IMR-90 (cell line): ENCODE results near the gene ADGRA3. TPM values are rescaled to one million over a fixed set of nuclear protein-coding genes. Genes with fewer than 3 reads are reported as not detected.

ENCODE experiments used
- ATAC-seq: fragments of 200-7000 bp; cut with Tn5 transposase; 2 replicates; pipeline ENCODE4 v1.9.1; 2020; ENCODE audit warnings: low read depth, mild to moderate bottlenecking, moderate library complexity
- BruUV-seq: library from RNA; stranded (reverse); fragments of 400-500 nt; replicated peaks from 2 replicates; lab custom pipeline; 2021; lab: Mats Ljungman, UMichigan
- CTCF ChIA-PET: fragments of 300-600 bp; formaldehyde crosslinking; extraction: SDS; loops from one replicate; lab custom pipeline; 2021; ENCODE audit warnings: antibody characterized with exemption; lab: Yijun Ruan, JAX
- POLR2A ChIA-PET: fragments of 300-600 bp; sonication (Branson Sonifier 250); formaldehyde crosslinking; loops from one replicate; lab custom pipeline; 2022; ENCODE audit warnings: antibody characterized with exemption; ENCODE audit not compliant: unreplicated experiment; lab: Charles Lee
- DNase-seq: peaks from one replicate; pipeline ENCODE4 v3.0.0; 2013
- H2AFZ ChIP-seq: replicated peaks from 2 replicates; pipeline ENCODE3; 2013; ENCODE audit warnings: low read length, mild to moderate bottlenecking; ENCODE audit not compliant: poor library complexity
- H2AK5ac ChIP-seq: 2 replicates; pipeline ENCODE4 v1.6.1; 2013; ENCODE audit warnings: low read depth, low read length, inconsistent platforms
- H2AK9ac ChIP-seq: replicated peaks from 2 replicates; pipeline ENCODE3; 2013; ENCODE audit warnings: mild to moderate bottlenecking, low read depth, low read length, moderate library complexity; ENCODE audit not compliant: poor library complexity
- H2BK120ac ChIP-seq: 2 replicates; pipeline ENCODE4 v1.6.1; 2013; ENCODE audit warnings: low read depth, low read length, inconsistent platforms
- H2BK15ac ChIP-seq: 3 replicates; pipeline ENCODE4 v1.6.1; 2013; ENCODE audit warnings: low read depth, low read length, inconsistent platforms
- H2BK20ac ChIP-seq: 2 replicates; pipeline ENCODE4 v1.6.1; 2013; ENCODE audit warnings: low read depth, mild to moderate bottlenecking, inconsistent platforms, low read length, moderate library complexity
- H2BK5ac ChIP-seq: 2 replicates; pipeline ENCODE4 v1.6.1; 2013; ENCODE audit warnings: mild to moderate bottlenecking, low read depth, low read length, inconsistent platforms; ENCODE audit not compliant: poor library complexity, severe bottlenecking
- H3K14ac ChIP-seq: replicated peaks from 2 replicates; pipeline ENCODE4 v1.6.1; 2013; ENCODE audit warnings: low read depth, low read length, inconsistent platforms
- H3K18ac ChIP-seq: 2 replicates; pipeline ENCODE4 v1.6.1; 2013; ENCODE audit warnings: low read depth, low read length, control low read depth
- H3K23ac ChIP-seq: 2 replicates; pipeline ENCODE4 v1.6.1; 2013; ENCODE audit warnings: low read depth, low read length, inconsistent platforms
- H3K27ac ChIP-seq: 2 replicates; pipeline ENCODE4 v1.5.1; 2013; ENCODE audit warnings: mild to moderate bottlenecking, control low read depth, low read length; ENCODE audit not compliant: insufficient read depth
- H3K27me3 ChIP-seq: 2 replicates; pipeline ENCODE4 v1.6.1; 2013; ENCODE audit warnings: low read length; ENCODE audit not compliant: control insufficient read depth, insufficient read depth
- H3K36me3 ChIP-seq: 2 replicates; pipeline ENCODE4 v1.6.1; 2013; ENCODE audit warnings: low read length, mixed read lengths; ENCODE audit not compliant: control insufficient read depth, insufficient read depth
- H3K4ac ChIP-seq: 2 replicates; pipeline ENCODE4 v1.6.1; 2013; ENCODE audit warnings: low read depth, low read length, inconsistent platforms
- H3K4me1 ChIP-seq: 2 replicates; pipeline ENCODE4 v1.6.1; 2013; ENCODE audit warnings: low read length, mixed read lengths; ENCODE audit not compliant: control insufficient read depth, insufficient read depth
- H3K4me2 ChIP-seq: 2 replicates; pipeline ENCODE4 v1.6.1; 2013; ENCODE audit warnings: low read depth, mild to moderate bottlenecking, control low read depth, low read length, moderate library complexity
- H3K4me3 ChIP-seq: 2 replicates; pipeline ENCODE4 v1.5.1; 2013; ENCODE audit warnings: low read depth, mild to moderate bottlenecking, control low read depth, low read length, moderate library complexity; ENCODE audit not compliant: insufficient read depth
- H3K56ac ChIP-seq: 2 replicates; pipeline ENCODE4 v1.6.1; 2013; ENCODE audit warnings: low read length, inconsistent platforms; ENCODE audit not compliant: insufficient read depth; ENCODE audit errors: extremely low read depth
- H3K79me1 ChIP-seq, 2 experiments: 2 replicates each; pipeline ENCODE4 v1.6.1; 2013; ENCODE audit warnings: low read length in 2 of 2, inconsistent platforms in 1 of 2, low read depth in 1 of 2
- H3K9ac ChIP-seq: 2 replicates; pipeline ENCODE4 v1.6.1; 2013; ENCODE audit warnings: low read depth, low read length, control low read depth
- H3K9me1 ChIP-seq: 2 replicates; pipeline ENCODE4 v1.6.1; 2013; ENCODE audit warnings: low read length, inconsistent platforms; ENCODE audit not compliant: insufficient read depth
- H3K9me3 ChIP-seq: 2 replicates; pipeline ENCODE4 v1.6.1; 2013; ENCODE audit warnings: low read length; ENCODE audit not compliant: control insufficient read depth, insufficient read depth
- H4K20me1 ChIP-seq: 2 replicates; pipeline ENCODE4 v1.6.1; 2013; ENCODE audit warnings: low read length, inconsistent platforms; ENCODE audit not compliant: insufficient read depth
- H4K5ac ChIP-seq: 2 replicates; pipeline ENCODE4 v1.6.1; 2013; ENCODE audit warnings: mild to moderate bottlenecking, low read depth, low read length, control low read depth
- H4K8ac ChIP-seq, 2 experiments: 2 replicates each; pipeline ENCODE4 v1.6.1; 2013; ENCODE audit warnings: low read depth in 2 of 2, low read length in 2 of 2, control low read depth in 1 of 2, inconsistent platforms in 1 of 2
- H4K91ac ChIP-seq: 2 replicates; pipeline ENCODE4 v1.6.1; 2013; ENCODE audit warnings: low read depth, low read length, inconsistent platforms; ENCODE audit not compliant: insufficient read depth
- CEBPB ChIP-seq: IDR thresholded peaks from 2 replicates; pipeline ENCODE4 v1.6.1; 2012; ENCODE audit warnings: low read depth, low read length, improper control_type of control experiment
- CHD1 ChIP-seq: IDR thresholded peaks from 2 replicates; pipeline ENCODE4 v1.6.1; 2012; ENCODE audit warnings: low read depth, low read length, improper control_type of control experiment
- FOS ChIP-seq: fragments of 150-350 bp; IDR thresholded peaks from 2 replicates; pipeline ENCODE4 v1.6.1; 2016; ENCODE audit warnings: low read depth, low read length
- MAFK ChIP-seq: IDR thresholded peaks from 2 replicates; pipeline ENCODE4 v1.6.1; 2012; ENCODE audit warnings: low read depth, low read length, improper control_type of control experiment
- MXI1 ChIP-seq: IDR thresholded peaks from 2 replicates; pipeline ENCODE4 v1.6.1; 2012; ENCODE audit warnings: low read depth, mild to moderate bottlenecking, low read length, moderate library complexity, borderline replicate concordance
- NFE2L2 ChIP-seq: fragments of 150-350 bp; IDR thresholded peaks from 2 replicates; pipeline ENCODE4 v1.6.1; 2016; ENCODE audit warnings: low read depth, mild to moderate bottlenecking, low read length
- POLR2A ChIP-seq: IDR thresholded peaks from 2 replicates; pipeline ENCODE4 v1.6.1; 2012; ENCODE audit warnings: mild to moderate bottlenecking, low read depth, low read length
- RAD21 ChIP-seq: IDR thresholded peaks from 2 replicates; pipeline ENCODE4 v1.6.1; 2012; ENCODE audit warnings: low read length, improper control_type of control experiment
- RFX5 ChIP-seq: IDR thresholded peaks from 2 replicates; pipeline ENCODE4 v1.8.0; 2012; ENCODE audit warnings: low read depth, mild to moderate bottlenecking, low read length, moderate library complexity
- SMC3 ChIP-seq: fragments of 150-350 bp; IDR thresholded peaks from 2 replicates; pipeline ENCODE4 v1.6.1; 2016; ENCODE audit warnings: low read depth, mild to moderate bottlenecking, antibody characterized with exemption, low read length, moderate library complexity
- WGBS, 2 experiments: methylation state at CpG; one replicate each; pipeline versions ENCODE4 v1.1.5 to v1.1.7; 2013; ENCODE audit warnings: missing lambda C conversion rate in 2 of 2; ENCODE audit not compliant: insufficient read length in 1 of 2; ENCODE audit errors: extremely low coverage in 2 of 2; 5-methylcytosine and 5-hydroxymethylcytosine counted together
- dilution Hi-C: fragments of 300-500 bp; cut with HindIII; formaldehyde crosslinking; loops from one replicate; pipeline ENCODE4 v1.14.3; 2018; ENCODE audit warnings: low sequenced_read_pairs; ENCODE audit not compliant: unreplicated experiment
- in situ Hi-C: fragments of 300-500 bp; cut with MboI; formaldehyde crosslinking; loops from 3 replicates; pipeline ENCODE4 v1.14.3; 2019; ENCODE audit warnings: low sequenced_read_pairs, inconsistent platforms, mixed read lengths
- intact Hi-C: fragments of 100-400 bp; cut with micrococcal nuclease; formaldehyde crosslinking; loops from 2 replicates; pipeline ENCODE4 v1.10.0; 2022
- polyA plus RNA-seq, 3 experiments: library from polyadenylated mRNA; depleted of rRNA; stranded (reverse); fragments of >200 nt; gene quantifications; 2 replicates each; pipeline ENCODE4 v1.2.3, GENCODE V29; 2012; ENCODE audit warnings: low replicate concordance in 1 of 3
- total RNA-seq: library from RNA; depleted of rRNA; stranded (reverse); fragments of >200 nt; gene quantifications from 2 replicates; pipeline ENCODE4 v1.2.3, GENCODE V29; 2012
- TF ChIP-seq, protein P1 (sequence below): fragments of 150-350 bp; IDR thresholded peaks from 2 replicates; pipeline ENCODE4 v1.6.1; 2016; ENCODE audit warnings: low read depth, mild to moderate bottlenecking, low read length, moderate library complexity, borderline replicate concordance
- TF ChIP-seq, protein P2 (sequence below): conservative IDR thresholded peaks from 2 replicates; pipeline ENCODE4 v1.5.1; 2012; ENCODE audit warnings: mild to moderate bottlenecking, low read depth, low read length, improper control_type of control experiment
- TF ChIP-seq, protein P3 (sequence below): fragments of 150-350 bp; IDR thresholded peaks from 2 replicates; pipeline ENCODE4 v1.6.1; 2017; ENCODE audit warnings: mild to moderate bottlenecking, antibody characterized with exemption, low read length, low read depth

The ADGRA3 gene
- total and polyA plus RNA-seq, 2 of the 4 experiments (the other 2 are of a cell fraction), result 20.1 to 28.0 TPM

DNA sequence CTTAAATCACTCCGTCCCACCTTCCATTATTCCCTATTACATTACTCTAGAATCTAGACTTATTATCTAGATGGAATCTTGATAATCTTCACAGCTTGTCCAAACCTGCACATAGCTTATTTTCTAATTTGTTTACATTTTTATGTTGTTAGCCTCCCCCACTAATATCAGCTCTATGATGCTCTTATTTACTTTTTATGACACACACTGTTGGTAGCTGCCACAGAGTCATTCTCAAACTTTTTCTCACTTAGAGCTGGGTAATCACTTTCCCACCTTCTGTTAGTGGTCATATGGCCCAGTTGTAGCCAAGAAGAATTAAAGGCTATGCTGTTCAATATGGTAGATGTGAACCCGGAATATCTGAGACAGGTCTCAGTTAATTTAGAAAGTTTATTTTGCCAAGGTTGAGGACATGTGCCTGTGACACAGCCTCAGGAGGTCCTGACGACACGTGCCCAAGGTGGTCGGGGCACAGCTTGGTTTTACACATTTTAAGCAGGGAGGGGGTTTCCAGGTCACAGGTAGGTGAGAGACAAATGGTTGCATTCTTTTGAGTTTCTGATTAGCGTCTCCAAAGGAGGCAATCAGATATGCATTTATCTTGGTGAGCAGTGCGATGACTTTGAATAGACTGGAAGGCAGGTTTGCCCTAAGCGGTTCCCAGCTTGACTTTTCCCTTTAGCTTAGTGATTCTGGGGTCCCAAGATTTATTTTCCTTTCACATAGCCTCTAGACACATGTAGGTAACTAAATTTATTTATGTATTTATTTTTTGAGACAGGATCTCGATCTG is 7.0 kb upstream of the ADGRA3 start (continued):
- no peak for TF ChIP-seq RFX5

DNA sequence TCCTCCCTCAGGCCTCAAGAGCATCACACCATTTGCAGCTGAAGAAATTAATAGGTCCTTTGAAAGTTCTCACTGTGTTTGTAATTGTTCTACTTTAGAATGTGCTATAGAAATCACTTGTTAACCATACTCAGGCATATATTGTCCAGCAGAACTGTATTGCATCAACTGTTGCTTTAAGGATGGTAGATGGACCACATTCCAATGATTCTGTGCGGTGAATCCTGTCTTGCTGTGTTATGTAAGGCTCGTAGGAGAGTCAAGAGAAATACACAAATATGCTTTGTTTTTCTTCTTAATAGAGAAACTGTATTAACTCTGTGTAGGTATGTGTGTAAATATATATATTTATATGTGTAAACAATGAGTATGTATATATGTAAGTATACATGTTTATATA is 6.3 kb upstream of the ADGRA3 start:
- no peaks in the 10 kb centered on the region; the same call in 1 of the 2 replicates for H3K27me3 ChIP-seq
- no peaks in the 10 kb centered on the region for H3K79me1 ChIP-seq
- H2AK5ac ChIP-seq, result no peak overlapping the region
- no peak overlapping the region for H2BK20ac ChIP-seq
- no peaks in the 10 kb centered on the region for H3K4me1 ChIP-seq
- no peaks in the 10 kb centered on the region for H3K36me3 ChIP-seq
- H2BK120ac ChIP-seq, result no peak overlapping the region
- no peak overlapping the region for H4K91ac ChIP-seq
- H2BK15ac ChIP-seq, result no peak overlapping the region
- no peaks in the 10 kb centered on the region for H3K9me1 ChIP-seq
- no peak overlapping the region for H4K8ac ChIP-seq
- ATAC-seq (peak; percentile 69), DNase-seq (peak; percentile 5)
- ChIA-PET POLR2A (no interaction called here), CTCF (no interaction called here)
- no peak overlapping the region for H3K4me2 ChIP-seq
- no TSS peak for BruUV-seq
- no CpG with 5 or more reads among the region's 2 CpGs for WGBS, 2 experiments
- no peak overlapping the region for H3K4ac ChIP-seq
- H3K56ac ChIP-seq, result no peak overlapping the region
- H3K4me3 ChIP-seq, result no peak overlapping the region
- in situ Hi-C loops (no loop called here), intact Hi-C loops (no loop called here), dilution Hi-C loops (no loop called here)
- no peak overlapping the region for H3K18ac ChIP-seq
- H2BK5ac ChIP-seq, result no peak overlapping the region
- H3K27ac ChIP-seq, result no peak overlapping the region
- no peak overlapping the region for H4K5ac ChIP-seq
- no peak overlapping the region for H2AK9ac ChIP-seq
- H3K9ac ChIP-seq, result no peak overlapping the region
- no peak overlapping the region for H3K14ac ChIP-seq
- H3K23ac ChIP-seq, result no peak overlapping the region
- H4K20me1 ChIP-seq, result no peaks in the 10 kb centered on the region
- no peaks in the 10 kb centered on the region for H3K9me3 ChIP-seq
- no peak overlapping the region for H2AFZ ChIP-seq
- TF ChIP-seq RAD21, result no peak
- TF ChIP-seq FOS, result no peak
- no peak for TF ChIP-seq CHD1
- TF ChIP-seq RFX5, result no peak
- TF ChIP-seq SMC3, result no peak
- TF ChIP-seq, protein P1, sequence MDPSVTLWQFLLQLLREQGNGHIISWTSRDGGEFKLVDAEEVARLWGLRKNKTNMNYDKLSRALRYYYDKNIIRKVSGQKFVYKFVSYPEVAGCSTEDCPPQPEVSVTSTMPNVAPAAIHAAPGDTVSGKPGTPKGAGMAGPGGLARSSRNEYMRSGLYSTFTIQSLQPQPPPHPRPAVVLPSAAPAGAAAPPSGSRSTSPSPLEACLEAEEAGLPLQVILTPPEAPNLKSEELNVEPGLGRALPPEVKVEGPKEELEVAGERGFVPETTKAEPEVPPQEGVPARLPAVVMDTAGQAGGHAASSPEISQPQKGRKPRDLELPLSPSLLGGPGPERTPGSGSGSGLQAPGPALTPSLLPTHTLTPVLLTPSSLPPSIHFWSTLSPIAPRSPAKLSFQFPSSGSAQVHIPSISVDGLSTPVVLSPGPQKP, result no peak
- TF ChIP-seq, protein P2, sequence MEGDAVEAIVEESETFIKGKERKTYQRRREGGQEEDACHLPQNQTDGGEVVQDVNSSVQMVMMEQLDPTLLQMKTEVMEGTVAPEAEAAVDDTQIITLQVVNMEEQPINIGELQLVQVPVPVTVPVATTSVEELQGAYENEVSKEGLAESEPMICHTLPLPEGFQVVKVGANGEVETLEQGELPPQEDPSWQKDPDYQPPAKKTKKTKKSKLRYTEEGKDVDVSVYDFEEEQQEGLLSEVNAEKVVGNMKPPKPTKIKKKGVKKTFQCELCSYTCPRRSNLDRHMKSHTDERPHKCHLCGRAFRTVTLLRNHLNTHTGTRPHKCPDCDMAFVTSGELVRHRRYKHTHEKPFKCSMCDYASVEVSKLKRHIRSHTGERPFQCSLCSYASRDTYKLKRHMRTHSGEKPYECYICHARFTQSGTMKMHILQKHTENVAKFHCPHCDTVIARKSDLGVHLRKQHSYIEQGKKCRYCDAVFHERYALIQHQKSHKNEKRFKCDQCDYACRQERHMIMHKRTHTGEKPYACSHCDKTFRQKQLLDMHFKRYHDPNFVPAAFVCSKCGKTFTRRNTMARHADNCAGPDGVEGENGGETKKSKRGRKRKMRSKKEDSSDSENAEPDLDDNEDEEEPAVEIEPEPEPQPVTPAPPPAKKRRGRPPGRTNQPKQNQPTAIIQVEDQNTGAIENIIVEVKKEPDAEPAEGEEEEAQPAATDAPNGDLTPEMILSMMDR, result no peak
- no peak for TF ChIP-seq NFE2L2
- TF ChIP-seq CEBPB, result no peak
- no peak for TF ChIP-seq MXI1
- TF ChIP-seq MAFK, result no peak
- TF ChIP-seq, protein P3, sequence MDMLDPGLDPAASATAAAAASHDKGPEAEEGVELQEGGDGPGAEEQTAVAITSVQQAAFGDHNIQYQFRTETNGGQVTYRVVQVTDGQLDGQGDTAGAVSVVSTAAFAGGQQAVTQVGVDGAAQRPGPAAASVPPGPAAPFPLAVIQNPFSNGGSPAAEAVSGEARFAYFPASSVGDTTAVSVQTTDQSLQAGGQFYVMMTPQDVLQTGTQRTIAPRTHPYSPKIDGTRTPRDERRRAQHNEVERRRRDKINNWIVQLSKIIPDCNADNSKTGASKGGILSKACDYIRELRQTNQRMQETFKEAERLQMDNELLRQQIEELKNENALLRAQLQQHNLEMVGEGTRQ, result no peak
- TF ChIP-seq POLR2A, result no peak
